Measurements from ENCODE around the gene SORCS3. TPM values are rescaled to one million over a fixed set of nuclear protein-coding genes. Genes with fewer than 3 reads are reported as not detected.

Gene SORCS3
- total RNA-seq, 1 experiment from 2014 or later, result 0.94 TPM

DNA sequence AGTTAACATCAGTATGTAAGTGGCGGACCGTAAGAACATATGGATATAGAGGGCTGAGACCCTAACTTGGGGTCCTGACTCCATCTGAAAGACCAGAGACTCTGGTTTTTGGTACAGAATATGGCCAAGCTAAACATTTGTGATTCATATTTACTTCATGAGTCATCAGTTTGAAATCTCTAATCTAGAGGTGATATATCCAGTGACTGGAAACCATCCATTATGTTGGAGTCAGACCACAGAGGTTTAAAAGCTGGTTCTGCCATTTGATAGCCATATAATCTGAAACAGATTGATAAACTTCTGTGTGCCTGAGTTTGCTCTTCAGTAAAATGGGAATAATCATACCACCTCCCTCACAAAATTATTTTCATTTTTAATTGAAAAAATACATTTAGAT, 505.3 kb downstream of the SORCS3 start (continued):
- TF ChIP-seq, protein P1, sequence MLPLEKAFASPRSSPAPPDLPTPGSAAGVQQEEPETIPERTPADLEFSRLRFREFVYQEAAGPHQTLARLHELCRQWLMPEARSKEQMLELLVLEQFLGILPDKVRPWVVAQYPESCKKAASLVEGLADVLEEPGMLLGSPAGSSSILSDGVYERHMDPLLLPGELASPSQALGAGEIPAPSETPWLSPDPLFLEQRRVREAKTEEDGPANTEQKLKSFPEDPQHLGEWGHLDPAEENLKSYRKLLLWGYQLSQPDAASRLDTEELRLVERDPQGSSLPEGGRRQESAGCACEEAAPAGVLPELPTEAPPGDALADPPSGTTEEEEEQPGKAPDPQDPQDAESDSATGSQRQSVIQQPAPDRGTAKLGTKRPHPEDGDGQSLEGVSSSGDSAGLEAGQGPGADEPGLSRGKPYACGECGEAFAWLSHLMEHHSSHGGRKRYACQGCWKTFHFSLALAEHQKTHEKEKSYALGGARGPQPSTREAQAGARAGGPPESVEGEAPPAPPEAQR (CRISPR knock-in tag; IDR thresholded peaks at IDR 0.05), result no peak
- no peak for TF ChIP-seq GABPB1 (CRISPR knock-in tag; IDR thresholded peaks at IDR 0.05)
- no peak for TF ChIP-seq GRHL2 (CRISPR knock-in tag; IDR thresholded peaks at IDR 0.05; ENCODE audit: insufficient replicate concordance, severe bottlenecking)
- no peak for TF ChIP-seq ZNF121 (CRISPR knock-in tag; IDR thresholded peaks at IDR 0.05)
- TF ChIP-seq, protein P2, sequence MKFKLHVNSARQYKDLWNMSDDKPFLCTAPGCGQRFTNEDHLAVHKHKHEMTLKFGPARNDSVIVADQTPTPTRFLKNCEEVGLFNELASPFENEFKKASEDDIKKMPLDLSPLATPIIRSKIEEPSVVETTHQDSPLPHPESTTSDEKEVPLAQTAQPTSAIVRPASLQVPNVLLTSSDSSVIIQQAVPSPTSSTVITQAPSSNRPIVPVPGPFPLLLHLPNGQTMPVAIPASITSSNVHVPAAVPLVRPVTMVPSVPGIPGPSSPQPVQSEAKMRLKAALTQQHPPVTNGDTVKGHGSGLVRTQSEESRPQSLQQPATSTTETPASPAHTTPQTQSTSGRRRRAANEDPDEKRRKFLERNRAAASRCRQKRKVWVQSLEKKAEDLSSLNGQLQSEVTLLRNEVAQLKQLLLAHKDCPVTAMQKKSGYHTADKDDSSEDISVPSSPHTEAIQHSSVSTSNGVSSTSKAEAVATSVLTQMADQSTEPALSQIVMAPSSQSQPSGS (CRISPR knock-in tag; IDR thresholded peaks at IDR 0.05; ENCODE audit: borderline replicate concordance, low read depth), result no peak
- TF ChIP-seq, protein P3, sequence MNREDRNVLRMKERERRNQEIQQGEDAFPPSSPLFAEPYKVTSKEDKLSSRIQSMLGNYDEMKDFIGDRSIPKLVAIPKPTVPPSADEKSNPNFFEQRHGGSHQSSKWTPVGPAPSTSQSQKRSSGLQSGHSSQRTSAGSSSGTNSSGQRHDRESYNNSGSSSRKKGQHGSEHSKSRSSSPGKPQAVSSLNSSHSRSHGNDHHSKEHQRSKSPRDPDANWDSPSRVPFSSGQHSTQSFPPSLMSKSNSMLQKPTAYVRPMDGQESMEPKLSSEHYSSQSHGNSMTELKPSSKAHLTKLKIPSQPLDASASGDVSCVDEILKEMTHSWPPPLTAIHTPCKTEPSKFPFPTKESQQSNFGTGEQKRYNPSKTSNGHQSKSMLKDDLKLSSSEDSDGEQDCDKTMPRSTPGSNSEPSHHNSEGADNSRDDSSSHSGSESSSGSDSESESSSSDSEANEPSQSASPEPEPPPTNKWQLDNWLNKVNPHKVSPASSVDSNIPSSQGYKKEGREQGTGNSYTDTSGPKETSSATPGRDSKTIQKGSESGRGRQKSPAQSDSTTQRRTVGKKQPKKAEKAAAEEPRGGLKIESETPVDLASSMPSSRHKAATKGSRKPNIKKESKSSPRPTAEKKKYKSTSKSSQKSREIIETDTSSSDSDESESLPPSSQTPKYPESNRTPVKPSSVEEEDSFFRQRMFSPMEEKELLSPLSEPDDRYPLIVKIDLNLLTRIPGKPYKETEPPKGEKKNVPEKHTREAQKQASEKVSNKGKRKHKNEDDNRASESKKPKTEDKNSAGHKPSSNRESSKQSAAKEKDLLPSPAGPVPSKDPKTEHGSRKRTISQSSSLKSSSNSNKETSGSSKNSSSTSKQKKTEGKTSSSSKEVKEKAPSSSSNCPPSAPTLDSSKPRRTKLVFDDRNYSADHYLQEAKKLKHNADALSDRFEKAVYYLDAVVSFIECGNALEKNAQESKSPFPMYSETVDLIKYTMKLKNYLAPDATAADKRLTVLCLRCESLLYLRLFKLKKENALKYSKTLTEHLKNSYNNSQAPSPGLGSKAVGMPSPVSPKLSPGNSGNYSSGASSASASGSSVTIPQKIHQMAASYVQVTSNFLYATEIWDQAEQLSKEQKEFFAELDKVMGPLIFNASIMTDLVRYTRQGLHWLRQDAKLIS (CRISPR knock-in tag; IDR thresholded peaks at IDR 0.05; ENCODE audit: borderline replicate concordance), result no peak
- no peak for TF ChIP-seq ZNF219 (CRISPR knock-in tag; IDR thresholded peaks at IDR 0.05; ENCODE audit: borderline replicate concordance)

DNA sequence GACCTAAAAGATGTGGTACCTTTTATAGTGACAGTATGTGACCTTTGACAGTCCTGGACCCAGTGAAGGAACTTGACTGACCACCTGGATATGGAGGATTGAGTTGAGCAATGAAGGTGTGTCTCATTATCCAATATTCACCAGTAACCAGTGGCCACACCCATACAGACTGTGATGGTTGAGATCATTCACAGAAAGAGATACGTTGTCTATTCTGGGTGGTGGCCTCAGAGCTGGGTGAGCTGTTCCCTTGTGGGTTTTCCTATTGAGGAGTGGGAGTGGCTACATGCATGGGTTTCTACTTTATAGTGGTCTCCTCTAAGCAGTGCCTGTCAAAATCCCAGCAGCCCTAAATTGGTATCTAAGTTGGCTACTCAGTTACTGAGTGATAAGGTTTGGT, 507.4 kb downstream of the SORCS3 start:
- TF ChIP-seq, protein P4, sequence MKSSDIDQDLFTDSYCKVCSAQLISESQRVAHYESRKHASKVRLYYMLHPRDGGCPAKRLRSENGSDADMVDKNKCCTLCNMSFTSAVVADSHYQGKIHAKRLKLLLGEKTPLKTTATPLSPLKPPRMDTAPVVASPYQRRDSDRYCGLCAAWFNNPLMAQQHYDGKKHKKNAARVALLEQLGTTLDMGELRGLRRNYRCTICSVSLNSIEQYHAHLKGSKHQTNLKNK (CRISPR knock-in tag; IDR thresholded peaks at IDR 0.05), result no peak
- TF ChIP-seq SP1 (CRISPR knock-in tag; conservative IDR thresholded peaks at IDR 0.05) (no peak), NFE2L1 (CRISPR knock-in tag; IDR thresholded peaks at IDR 0.05) (no peak), NFATC4 (CRISPR knock-in tag; IDR thresholded peaks at IDR 0.05) (no peak), JAZF1 (CRISPR knock-in tag; IDR thresholded peaks at IDR 0.05) (no peak), ATF1 (CRISPR knock-in tag; IDR thresholded peaks at IDR 0.05) (no peak), CREM (CRISPR knock-in tag; IDR thresholded peaks at IDR 0.05) (no peak)
- TF ChIP-seq, protein P5, sequence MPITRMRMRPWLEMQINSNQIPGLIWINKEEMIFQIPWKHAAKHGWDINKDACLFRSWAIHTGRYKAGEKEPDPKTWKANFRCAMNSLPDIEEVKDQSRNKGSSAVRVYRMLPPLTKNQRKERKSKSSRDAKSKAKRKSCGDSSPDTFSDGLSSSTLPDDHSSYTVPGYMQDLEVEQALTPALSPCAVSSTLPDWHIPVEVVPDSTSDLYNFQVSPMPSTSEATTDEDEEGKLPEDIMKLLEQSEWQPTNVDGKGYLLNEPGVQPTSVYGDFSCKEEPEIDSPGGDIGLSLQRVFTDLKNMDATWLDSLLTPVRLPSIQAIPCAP (CRISPR knock-in tag; IDR thresholded peaks at IDR 0.05), result no peak
- TF ChIP-seq, protein P6, sequence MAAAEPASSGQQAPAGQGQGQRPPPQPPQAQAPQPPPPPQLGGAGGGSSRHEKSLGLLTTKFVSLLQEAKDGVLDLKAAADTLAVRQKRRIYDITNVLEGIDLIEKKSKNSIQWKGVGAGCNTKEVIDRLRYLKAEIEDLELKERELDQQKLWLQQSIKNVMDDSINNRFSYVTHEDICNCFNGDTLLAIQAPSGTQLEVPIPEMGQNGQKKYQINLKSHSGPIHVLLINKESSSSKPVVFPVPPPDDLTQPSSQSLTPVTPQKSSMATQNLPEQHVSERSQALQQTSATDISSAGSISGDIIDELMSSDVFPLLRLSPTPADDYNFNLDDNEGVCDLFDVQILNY (CRISPR knock-in tag; IDR thresholded peaks at IDR 0.05), result no peak
- ATAC-seq (no peak), DNase-seq (ENCODE audit: low spot score) (no peak)
- ChIA-PET CTCF (no interaction called here), POLR2A (no interaction called here)
- Mint-ChIP-seq H3K4me1 (peaks cover 3% of the 10 kb centered on the region), H3K4me3 (no peak overlapping the region), H3K36me3 (no peaks in the 10 kb centered on the region), H3K27me3 (ENCODE audit: low read depth) (no peaks in the 10 kb centered on the region), H3K27ac (no peak overlapping the region), H3K9me3 (no peaks in the 10 kb centered on the region)

DNA sequence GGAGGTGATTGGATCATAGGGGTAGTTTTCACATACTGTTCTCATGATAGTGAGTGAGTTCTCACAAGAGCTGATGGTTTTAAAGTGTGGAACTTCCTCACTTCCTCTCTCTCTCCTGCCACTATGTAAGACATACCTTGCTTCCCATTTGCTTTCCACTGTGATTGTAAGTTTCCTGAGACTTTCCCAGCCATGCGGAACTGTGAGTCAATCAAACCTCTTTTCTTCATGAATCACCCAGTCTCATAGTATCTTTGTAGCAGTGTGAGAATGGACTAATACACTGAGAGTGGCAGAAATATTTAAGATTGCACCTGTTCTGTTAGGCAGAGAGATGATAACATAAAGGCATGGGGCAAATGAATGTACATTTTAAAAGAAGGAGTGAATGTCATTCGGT, 507.8 kb downstream of the SORCS3 start:
- no peaks in the 10 kb centered on the region for H3K27me3 Mint-ChIP-seq (ENCODE audit: low read depth)
- peaks cover 4% of the 10 kb centered on the region for H3K4me1 Mint-ChIP-seq
- no peaks in the 10 kb centered on the region for H3K36me3 Mint-ChIP-seq
- no peaks in the 10 kb centered on the region for H3K9me3 Mint-ChIP-seq
- ATAC-seq, result no peak
- no peak overlapping the region for H3K4me3 Mint-ChIP-seq
- POLR2A ChIA-PET, result no interaction called here
- CTCF ChIA-PET, result no interaction called here
- no peak for DNase-seq (ENCODE audit: low spot score)
- no peak overlapping the region for H3K27ac Mint-ChIP-seq
- TF ChIP-seq MYBL2 (CRISPR knock-in tag; IDR thresholded peaks at IDR 0.05), result no peak
- TF ChIP-seq, protein P7, sequence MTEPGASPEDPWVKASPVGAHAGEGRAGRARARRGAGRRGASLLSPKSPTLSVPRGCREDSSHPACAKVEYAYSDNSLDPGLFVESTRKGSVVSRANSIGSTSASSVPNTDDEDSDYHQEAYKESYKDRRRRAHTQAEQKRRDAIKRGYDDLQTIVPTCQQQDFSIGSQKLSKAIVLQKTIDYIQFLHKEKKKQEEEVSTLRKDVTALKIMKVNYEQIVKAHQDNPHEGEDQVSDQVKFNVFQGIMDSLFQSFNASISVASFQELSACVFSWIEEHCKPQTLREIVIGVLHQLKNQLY (CRISPR knock-in tag; IDR thresholded peaks at IDR 0.05), result no peak
- TF ChIP-seq EMX1 (CRISPR knock-in tag; IDR thresholded peaks at IDR 0.05), result no peak
- no peak for TF ChIP-seq FOXJ3 (CRISPR knock-in tag; IDR thresholded peaks at IDR 0.05; ENCODE audit: borderline replicate concordance)
- no peak for TF ChIP-seq IRF2 (CRISPR knock-in tag; IDR thresholded peaks at IDR 0.05; ENCODE audit: borderline replicate concordance, low read depth)
- no peak for TF ChIP-seq TEAD4 (CRISPR knock-in tag; IDR thresholded peaks at IDR 0.05)
- TF ChIP-seq OVOL2 (CRISPR knock-in tag; IDR thresholded peaks at IDR 0.05; ENCODE audit: borderline replicate concordance), result no peak
- TF ChIP-seq, protein P8, sequence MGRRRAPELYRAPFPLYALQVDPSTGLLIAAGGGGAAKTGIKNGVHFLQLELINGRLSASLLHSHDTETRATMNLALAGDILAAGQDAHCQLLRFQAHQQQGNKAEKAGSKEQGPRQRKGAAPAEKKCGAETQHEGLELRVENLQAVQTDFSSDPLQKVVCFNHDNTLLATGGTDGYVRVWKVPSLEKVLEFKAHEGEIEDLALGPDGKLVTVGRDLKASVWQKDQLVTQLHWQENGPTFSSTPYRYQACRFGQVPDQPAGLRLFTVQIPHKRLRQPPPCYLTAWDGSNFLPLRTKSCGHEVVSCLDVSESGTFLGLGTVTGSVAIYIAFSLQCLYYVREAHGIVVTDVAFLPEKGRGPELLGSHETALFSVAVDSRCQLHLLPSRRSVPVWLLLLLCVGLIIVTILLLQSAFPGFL (CRISPR knock-in tag; IDR thresholded peaks at IDR 0.05; ENCODE audit: borderline replicate concordance), result no peak
- no peak for TF ChIP-seq NR2C2 (CRISPR knock-in tag; IDR thresholded peaks at IDR 0.05)
- TF ChIP-seq MXD4 (CRISPR knock-in tag; IDR thresholded peaks at IDR 0.05; ENCODE audit: borderline replicate concordance), result no peak

Measured in WTC11 (cell line).